Stimulated activated CD8-positive, alpha-beta memory T cell treated with anti-CD3 and anti-CD28 coated beads, Interleukin-7, amount 100 ng/mL, for 24 hours (primary cell): ENCODE results near the gene KIAA0825.
"Not testable (repeated sequence)": the region's sequence is repeated elsewhere in the genome, so short reads cannot be mapped to it uniquely, and the experiment has no call there.

Experiments
- DNase-seq: peaks from one replicate; pipeline ENCODE4 v3.0.0-alpha.2; 2020; ENCODE audit warnings: low read depth

KIAA0825 gene

DNA sequence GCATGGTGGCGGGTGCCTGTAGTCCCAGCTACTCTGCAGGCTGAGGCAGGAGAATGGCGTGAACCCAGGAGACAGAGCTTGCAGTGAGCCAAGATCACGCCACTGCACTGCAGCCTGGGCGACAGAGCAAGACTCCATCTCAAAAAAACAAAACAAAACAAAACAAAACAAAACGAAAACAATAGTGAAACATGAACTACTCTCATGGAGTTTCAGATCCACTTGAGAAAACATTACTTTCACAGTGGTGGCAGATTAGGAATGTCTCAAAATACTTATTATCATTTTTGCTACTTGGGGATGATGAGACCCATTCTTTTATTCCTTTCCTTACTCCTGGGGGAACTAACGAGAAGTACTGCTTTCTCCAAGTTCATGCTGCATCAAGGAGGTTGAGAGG lies 448.2 kb downstream of the KIAA0825 start:
- not testable (repeated sequence) for DNase-seq

DNA sequence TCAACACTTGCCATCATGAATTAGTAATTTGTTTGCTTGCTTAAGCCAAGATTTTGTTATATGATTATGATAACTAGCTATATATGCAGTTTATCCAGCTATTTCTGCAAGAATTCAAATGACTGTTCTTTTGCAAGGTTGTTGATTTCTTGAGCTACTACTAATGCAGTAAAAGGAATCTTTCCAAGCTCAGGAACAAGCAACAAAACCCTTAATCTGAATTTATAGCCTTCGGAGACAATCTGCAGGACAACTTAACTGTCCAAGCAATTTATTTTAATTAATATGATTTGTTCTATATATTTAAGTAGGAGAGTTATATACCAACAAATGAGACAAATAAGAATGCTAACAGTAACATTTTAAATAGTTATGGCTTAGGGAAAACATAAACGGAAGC lies 450.3 kb downstream of the KIAA0825 start:
- DNase-seq = no peak

DNA sequence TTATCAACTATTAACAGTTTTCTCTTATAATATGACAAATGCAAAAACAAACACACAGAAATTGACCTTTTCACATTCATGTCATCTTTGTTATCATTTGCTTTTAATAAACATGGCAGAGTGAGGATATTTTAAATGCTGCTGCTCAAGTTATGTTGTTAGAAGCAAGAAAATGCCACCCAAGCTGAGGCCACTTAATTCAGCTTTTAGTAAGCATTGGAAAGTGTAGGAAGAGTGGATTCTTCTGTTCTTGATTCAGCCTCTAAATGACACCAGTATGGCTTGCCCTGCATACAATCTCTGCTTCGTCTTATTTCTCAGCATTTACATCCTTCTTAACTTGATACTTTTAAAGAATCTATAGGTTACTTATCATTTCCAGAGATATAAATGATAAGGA lies 456.6 kb downstream of the KIAA0825 start:
- DNase-seq = no peak

DNA sequence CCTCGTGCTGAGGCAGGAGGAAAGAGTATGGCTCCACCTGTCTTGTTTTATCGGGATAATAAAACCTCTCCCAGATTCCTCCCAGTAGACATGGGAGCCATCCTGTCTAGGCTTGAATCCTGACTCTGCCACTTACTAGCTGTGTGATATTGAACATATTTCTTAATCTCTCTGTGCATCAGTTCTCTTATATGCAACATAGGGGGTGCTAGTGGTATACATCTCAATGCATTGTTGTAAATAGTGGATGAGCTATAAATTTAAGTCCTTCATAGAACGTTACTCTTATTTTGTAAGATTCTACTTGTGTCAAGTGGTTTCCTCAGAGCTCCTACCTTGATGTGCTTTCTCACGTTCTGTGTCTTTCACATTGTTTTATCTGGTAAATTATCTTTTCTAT lies 459.3 kb downstream of the KIAA0825 start:
- no peak for DNase-seq

DNA sequence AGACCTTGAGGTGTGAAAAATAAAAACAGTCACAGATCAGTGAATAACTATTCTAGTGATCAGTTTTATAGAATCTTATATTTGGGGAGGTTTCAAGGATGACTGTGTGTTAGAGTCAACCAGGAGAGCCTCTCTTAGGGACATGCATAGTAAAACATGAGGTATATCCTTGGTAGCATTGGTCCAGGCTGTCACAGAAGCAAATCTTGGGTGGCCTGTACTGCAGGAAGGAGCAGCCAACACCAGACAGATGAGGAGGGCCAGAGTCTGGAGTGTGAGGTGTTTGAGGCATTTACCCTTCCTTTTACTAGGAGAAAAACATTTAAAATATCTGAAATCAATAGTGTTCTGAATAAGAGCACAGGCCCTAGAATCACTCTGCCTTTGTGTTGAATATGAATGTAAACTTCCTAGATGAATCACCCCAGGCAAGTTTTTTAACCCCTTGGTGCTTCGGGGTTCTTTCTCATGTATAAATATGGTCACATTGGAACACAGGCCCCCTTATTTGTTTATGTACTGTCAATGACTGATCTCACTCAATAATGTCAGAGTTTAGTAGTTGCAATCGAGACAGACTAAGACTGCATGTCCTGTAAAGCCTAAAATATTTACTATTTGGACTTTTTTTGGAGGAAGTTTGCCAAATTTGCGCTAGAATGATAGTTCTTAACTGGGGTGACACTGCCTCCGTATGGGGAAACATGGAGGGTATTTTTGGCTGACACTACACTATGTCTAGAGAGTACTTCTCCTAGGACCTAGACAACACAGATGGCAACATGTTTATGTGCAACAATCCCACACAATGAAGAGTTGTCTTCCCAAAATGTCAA lies 460.5 kb downstream of the KIAA0825 start:
- DNase-seq = no peak

DNA sequence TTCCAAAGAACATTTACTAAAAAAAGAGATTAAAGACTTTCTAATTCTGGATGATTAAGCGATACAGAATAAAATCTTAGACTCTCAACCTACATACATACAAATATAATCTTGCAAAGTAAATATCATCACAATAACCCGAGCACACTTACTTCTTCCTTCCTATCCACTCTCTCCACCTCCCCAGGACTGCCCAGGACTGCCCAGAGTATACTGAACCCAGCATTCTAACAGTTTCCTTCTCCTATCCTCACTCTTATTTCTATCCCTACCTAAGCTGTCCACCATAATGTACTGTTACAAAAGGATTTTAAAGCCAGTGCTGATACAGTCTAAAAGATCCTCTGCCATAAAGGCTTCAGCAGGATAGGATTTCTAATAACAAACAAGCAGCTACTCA lies 463.7 kb downstream of the KIAA0825 start:
- DNase-seq = no peak

DNA sequence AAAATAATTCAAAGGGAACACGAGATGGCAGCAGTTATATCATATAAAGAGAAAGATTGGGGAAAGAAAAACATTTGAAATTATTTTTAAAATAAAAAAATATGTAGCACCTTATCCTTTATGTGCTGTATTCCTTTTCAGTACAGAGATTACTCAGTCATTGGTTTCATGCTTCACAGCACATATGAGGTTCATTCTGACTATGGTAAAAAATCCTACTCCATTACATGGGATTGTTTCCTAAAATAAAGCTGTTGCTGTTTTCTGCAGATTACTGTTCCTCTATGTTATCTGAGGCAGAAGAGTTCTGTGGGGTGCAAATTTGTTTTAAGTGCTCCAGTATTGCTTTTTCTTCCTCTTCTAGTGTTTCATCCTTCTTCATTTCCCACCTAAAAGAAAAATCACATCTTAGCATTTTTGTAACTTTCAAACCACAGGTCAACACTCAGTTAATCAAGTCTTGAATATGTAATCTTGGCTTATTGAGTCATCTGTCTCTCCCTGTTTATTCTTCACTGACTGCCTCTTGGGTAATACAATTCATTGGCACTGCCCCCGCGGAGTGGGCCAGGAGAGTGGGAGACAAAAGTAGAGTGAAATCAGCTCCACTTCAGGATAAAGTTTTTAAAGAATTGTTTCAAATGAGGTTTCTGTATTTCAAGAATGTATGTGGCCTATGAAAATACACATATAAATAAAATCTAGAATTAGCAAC lies 464.5 kb downstream of the KIAA0825 start:
- DNase-seq = no peak

DNA sequence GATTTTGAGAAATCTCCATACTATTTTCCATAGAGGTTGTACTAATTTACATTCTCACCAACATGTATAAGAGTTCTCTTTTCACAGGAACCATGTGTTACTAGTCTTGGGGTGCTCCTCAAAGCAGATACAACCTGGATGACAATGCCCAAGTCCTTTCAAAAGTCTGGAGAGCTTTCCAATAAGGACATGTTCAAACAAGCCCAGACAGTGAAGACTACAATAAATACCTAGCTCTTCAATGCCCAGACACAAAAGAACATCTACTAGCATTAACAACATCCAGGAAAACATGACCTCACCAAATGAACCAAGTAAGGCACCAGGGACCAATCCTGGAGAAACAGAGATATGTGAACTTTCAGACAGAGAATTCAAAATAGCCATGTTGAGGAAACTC lies 474.8 kb downstream of the KIAA0825 start:
- DNase-seq = not testable (repeated sequence)

DNA sequence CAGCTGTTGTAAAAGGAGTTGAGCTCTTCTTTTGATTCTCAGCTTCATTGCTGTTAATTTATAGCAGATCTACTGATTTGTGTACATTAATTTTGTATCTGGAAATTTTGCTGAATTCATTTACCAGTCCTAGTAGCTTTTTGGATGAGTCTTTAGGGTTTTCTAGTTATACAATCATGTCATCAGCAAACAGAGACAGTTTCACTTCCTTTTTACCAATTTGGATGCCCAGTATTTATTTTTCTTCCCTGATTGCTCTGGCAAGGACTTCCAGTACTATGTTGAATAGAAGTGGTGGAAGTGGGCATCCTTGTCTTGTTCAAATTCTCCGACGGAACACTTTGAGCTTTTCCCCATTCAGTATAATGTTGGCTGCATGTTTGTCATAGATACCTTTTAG lies 478.1 kb downstream of the KIAA0825 start:
- DNase-seq = no peak

DNA sequence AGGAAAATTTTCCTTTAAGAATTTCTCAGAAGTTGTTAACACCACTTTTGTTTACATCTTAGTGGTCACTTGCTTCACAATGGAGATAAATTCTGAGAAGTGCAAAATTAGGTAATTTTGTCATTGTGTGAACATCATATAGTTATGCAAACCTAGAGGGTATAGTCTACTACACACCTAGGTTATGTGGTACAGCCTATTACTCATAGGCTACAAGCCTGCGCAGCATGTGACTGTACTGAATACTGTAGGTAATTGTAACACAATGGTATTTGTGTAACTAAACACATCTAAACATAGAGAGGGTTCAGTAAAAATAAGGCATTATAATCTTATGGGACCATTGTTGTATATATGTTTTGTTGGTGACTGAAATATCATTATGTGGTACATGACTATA lies 488.3 kb downstream of the KIAA0825 start:
- no peak for DNase-seq

DNA sequence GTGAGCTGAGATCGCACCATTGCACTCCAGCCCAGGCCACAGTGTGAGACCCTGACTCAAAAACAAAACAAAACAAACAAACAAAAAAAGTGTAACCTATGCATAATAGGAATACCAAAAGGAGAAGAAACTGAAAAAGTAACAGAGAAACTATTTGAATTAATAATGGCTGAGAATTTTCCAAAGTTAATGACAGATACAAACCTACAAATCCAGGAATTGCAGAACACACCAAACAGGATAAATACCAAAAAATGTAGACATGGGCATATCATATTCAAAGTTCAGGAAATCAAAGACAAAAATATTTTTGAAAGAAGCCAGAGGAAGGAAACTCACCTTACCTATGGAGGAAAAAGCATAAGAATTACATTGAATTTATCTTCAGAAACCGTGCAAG lies 493.3 kb downstream of the KIAA0825 start:
- no peak for DNase-seq

DNA sequence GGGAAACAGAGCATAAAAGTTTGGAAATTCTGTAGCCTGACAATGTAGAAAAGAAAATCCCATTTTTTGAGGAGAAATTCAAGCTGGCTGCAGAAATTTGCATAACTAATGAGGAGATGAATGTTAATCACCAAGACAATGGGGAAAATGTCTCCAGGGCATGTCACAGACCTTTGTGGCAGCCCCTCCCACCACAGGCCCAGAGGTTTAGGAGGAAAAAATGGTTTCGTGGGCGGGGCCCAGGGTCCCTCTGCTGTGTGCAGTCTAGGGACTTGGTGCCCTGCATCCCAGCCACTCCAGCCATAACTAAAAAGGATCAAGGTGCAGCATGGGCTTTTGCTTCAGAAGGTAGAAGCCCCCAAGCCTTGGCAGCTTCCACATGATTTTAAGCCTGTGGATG lies 502.1 kb downstream of the KIAA0825 start:
- not testable (repeated sequence) for DNase-seq

DNA sequence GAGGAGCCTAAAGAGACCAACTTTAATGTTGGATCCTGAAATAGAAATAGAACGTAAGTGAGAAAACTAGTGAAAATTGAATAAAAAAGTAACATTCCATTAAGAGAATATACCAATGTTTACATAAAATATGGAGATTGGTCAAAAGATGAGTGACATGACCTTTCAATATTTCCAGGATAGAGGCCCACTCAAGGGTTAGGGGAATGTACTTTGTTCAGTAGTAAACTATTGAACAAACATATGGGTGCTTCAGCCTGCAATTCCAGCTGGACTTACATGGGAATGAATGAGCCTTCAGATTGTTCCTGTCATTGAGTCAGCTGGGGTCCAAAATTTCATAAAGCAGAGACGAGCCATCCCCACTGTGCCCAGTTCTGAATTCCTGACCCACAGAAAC lies 505.3 kb downstream of the KIAA0825 start:
- no peak for DNase-seq

DNA sequence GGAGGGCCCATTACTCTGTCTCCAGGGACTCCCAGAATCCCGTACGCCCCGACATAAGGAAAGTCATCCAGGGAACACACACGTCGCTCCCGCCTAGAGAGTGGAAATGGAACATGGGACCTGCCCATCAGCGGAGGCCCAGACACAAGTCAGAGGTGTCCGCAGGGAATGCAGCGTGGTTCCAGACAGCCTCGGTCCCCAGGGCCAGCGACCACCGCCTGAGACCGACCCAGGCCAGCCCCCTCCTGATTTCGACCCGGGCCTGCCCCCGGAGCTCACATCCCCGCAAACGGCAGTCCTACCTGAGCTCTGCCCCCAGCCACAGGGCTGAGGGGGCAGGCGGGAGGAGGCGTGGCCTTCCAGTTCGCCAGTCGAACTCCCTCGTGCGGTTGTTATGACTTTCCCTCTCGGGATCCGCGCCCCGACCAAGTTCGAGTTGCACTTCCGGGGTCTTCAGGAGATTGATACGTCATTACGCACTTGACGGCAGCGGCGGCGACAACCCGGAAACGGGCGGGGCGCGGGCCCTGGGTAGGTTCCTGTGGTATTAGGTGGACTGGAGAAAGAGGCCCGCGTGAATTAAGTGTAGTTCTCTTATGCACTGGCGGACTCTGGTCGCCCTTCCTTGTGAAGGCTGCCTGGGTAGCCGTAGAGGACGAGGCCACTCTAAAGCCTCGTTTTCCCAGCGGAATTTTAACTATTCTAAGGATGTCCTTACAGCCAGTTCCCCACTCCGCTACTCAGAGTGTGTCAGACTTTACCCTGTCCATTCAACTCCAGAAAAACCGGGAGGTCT lies 507.0 kb downstream of the KIAA0825 start:
- peak; percentile 81 for DNase-seq

DNA sequence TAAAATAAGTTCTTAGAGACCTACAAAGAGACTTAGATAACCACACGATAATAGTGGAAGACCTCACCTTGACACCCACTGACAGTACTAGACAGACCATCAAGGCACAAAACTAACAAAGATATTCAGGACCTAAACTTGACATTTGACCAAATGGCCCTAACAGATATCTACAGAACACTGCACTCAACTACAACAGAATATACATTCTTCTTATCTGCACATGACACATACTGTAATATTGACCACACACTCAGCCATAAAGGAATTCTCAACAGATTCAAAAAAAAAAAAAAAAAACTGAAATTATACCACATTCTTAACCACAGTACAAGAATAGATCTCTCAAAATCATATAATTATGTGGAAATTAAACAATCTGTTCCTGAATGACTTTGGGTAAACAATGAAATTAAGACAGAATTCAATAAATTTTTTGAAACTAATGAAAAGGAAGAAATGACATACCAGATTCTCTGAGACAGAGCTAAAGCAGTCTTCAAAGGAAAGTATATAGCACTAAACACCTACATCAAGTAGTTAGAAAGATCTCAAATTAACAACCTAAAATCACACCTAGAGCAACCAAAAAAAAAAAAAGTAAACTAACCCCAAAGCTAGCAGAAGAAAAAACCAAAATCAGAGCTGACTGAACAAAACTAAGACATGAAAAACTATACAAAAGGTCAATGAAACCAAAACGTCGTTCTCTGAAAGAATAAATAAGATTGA lies 514.7 kb downstream of the KIAA0825 start:
- DNase-seq = no peak
